ENCODE data around the gene ITGAD. TPM values are rescaled to one million over a fixed set of nuclear protein-coding genes. Genes with fewer than 3 reads are reported as not detected.

The ITGAD gene
- total RNA-seq, 1 experiment from 2014 or later: not detected

GRCh38 chr16:31365131-31365865 lies 27.8 kb upstream of the ITGAD start:
- no peak for DNase-seq (ENCODE audit: low spot score)

GRCh38 chr16:31367853-31368252 lies 25.3 kb upstream of the ITGAD start:
- no peak for DNase-seq (ENCODE audit: low spot score)

- no peak for DNase-seq (ENCODE audit: low spot score)
Observed at GRCh38 chr16:31371008-31371407, 22.1 kb upstream of the ITGAD start.

GRCh38 chr16:31371619-31372484 lies 21.3 kb upstream of the ITGAD start:
- no peak for DNase-seq (ENCODE audit: low spot score)

- DNase-seq (ENCODE audit: low spot score): no peak
Observed at GRCh38 chr16:31373235-31373634, 19.9 kb upstream of the ITGAD start.

- no peak for DNase-seq (ENCODE audit: low spot score)
Observed at GRCh38 chr16:31375231-31375630, 17.9 kb upstream of the ITGAD start.

- no peak for DNase-seq (ENCODE audit: low spot score)
Observed at GRCh38 chr16:31376705-31377104, 16.4 kb upstream of the ITGAD start.

GRCh38 chr16:31377210-31377903 lies 15.8 kb upstream of the ITGAD start:
- DNase-seq (ENCODE audit: low spot score): no peak

GRCh38 chr16:31380201-31380600 lies 12.9 kb upstream of the ITGAD start:
- no peak for DNase-seq (ENCODE audit: low spot score)

- DNase-seq (ENCODE audit: low spot score): peak; percentile 35
Observed at GRCh38 chr16:31382485-31383161, 10.5 kb upstream of the ITGAD start.

GRCh38 chr16:31385680-31386079 lies 7.5 kb upstream of the ITGAD start:
- no peak for DNase-seq (ENCODE audit: low spot score)

GRCh38 chr16:31386157-31386984 lies 6.8 kb upstream of the ITGAD start:
- peak; percentile 73 for DNase-seq (ENCODE audit: low spot score)

- DNase-seq (ENCODE audit: low spot score): no peak
Observed at GRCh38 chr16:31388535-31388934, 4.6 kb upstream of the ITGAD start.

- DNase-seq (ENCODE audit: low spot score): no peak
Observed at GRCh38 chr16:31390504-31391041, 2.6 kb upstream of the ITGAD start.

GRCh38 chr16:31395647-31396046 lies 2.5 kb downstream of the ITGAD start:
- DNase-seq (ENCODE audit: low spot score): no peak

GRCh38 chr16:31397096-31397660 lies 4.0 kb downstream of the ITGAD start:
- no peak for DNase-seq (ENCODE audit: low spot score)

- DNase-seq (ENCODE audit: low spot score): no peak
Observed at GRCh38 chr16:31397701-31398100, 4.6 kb downstream of the ITGAD start.

- no peak for DNase-seq (ENCODE audit: low spot score)
Observed at GRCh38 chr16:31400191-31400590, 7.1 kb downstream of the ITGAD start.

- no peak for DNase-seq (ENCODE audit: low spot score)
Observed at GRCh38 chr16:31401436-31401835, 8.3 kb downstream of the ITGAD start.

- DNase-seq (ENCODE audit: low spot score): peak; percentile 54
Observed at GRCh38 chr16:31402687-31403086, 9.6 kb downstream of the ITGAD start.
